Stimulated activated CD4-positive, alpha-beta T cell treated with anti-CD3 and anti-CD28 coated beads, Interleukin-4, amount 100 ng/mL, for 24 hours (primary cell): ENCODE measurements around the gene AGTRAP.

Experiments used
- DNase-seq: peaks from one replicate; pipeline ENCODE4 v3.0.0-alpha.2; 2020

AGTRAP gene

DNA sequence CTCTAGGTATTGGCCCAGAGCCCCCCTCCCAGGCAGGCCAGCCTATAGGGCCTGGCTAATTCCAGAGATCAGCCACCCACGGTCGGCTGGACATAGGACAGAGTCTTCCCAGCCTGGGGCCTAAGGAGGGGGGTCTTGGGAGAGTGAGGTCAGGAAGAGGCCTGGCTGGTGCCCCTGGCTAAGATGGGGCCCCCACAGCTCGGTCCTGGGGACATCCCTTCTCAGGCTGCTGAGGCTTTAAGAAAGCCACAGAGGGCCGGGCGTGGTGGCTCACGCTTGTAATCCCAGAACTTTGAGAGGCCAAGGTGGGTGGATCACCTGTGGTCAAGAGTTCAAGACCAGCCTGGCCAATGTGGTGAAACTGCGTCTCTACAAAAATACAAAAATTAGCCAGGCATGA, 28.6 kb downstream of the AGTRAP start:
- no peak for DNase-seq

DNA sequence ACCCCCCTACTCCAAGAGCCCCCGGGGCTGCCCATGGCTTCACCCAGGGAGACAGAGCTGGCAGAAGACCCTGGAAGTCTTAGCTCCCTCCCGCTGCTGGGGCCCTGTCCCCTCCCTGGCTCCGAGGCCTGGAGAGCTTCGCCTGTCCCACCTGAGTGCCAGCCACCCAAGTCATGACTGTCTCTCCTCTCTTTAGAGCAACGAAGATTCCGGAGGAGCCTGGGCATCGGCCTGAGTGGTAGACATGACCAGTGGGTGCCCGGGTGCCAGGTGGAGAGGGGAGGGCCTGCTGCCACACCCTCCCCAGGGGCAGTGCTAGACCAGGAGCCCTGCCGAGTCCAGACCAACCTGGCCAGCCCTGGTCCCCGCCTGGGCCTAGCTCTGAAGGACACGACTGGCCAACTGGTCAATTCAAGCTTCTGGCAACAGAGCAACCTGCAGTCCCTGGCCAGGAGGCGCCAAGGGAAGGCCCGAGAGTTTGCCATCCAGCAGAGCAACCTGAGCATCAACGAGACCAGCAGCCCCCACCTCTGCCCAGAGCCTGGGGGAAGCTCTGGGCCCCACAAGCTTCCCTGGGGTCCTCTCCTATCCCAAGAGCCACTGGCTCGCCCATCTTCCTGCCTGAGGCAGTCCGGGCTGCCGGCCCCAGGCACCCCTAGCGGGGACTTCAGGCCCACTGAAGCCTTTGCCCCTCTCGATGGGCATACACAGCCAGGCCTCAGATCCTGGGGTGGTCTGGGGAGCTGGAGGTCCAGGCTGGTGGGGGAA, 29.9 kb downstream of the AGTRAP start:
- DNase-seq = no peak

DNA sequence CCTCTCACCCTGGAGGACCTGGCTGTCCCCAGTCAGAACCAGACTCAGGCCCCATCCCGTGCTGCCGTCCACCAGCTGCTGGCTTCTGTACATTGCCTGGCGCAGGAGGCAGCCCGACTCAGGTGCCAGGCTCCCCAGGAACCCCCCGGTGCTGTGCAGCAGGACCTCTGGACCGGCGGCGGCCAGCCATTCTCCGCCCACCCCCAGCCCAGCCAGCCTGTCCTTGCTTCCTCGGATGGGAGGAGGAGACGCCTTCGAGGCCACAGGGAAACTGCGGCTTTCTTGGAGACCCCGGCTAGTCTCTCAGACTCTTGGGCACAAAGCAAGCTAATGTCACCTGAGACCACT, 30.5 kb downstream of the AGTRAP start:
- no peak for DNase-seq

DNA sequence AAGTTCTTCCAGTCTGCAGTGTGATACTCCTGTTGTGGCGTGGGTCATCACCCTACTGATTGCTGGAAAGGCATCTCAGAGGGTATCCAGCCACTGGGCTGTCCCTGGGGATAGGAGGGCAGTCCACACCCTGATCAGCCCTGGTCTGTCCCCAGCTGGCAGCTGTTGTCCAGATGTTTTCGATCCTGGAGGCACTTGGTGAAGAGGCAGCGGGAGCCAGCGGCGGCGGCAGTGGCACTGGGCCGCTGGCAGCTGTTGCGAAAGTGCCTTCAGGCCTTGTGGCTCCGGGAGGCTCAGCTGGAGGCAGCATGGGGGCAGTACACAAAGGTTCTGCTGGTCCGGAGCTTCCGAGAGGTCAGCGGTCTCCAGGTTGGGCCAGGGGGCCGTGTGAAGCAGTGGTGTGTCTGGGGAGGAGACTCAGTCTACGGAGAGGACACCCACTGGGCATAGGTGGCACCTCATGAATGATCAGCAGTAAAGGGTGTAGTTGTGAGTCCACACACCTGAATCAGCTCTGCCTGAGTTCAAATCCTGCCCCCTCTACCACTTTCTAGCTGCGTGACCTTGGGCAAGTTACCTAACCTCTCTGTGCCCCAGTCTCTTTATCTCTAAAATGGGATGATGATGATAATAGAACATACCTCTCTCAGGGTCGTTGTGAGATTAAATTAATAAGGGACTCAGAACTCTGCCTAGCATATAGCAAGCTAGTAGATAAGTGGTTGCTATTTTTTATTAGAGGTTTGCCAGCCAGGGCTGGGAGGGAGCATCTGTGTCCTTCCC, 32.2 kb downstream of the AGTRAP start:
- no peak for DNase-seq

DNA sequence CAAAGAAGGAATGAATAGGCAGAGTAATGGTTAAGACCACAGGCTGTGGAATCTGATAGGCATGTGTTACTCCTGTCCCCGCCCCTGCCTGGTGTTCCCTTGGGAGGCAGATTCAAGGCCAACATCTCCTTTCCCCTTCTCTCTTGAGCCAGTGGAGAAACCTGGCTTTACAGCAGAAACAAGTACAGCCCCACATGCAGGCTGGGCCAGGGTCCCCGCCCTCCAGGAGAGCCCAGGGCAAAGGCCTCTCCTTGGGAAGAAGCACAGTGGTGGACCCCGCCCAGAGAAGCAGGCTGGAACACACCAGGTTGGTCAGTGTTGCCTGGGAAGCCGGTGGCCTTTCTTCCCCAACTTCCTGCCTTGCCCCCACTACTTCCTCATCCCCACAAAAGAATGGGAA, 32.9 kb downstream of the AGTRAP start:
- DNase-seq = no peak

DNA sequence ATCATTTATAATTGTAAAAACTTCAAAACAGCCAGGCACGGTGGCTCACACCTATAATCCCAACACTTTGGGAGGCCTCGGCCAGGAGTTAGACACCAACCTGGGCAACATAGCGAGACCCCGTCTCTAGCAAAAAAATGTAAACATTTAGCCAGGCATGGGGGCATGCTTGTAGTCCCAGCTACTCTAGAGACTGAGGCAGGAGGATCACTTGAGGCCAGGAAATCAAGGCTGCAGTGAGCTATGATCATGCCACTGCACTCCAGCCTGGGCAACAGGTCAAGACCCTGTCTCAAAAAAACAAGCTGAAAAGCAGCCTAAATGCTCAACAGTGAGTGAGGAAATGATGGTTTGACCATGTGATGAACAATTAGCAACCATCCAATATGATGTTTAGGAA, 33.3 kb downstream of the AGTRAP start:
- no peak for DNase-seq

DNA sequence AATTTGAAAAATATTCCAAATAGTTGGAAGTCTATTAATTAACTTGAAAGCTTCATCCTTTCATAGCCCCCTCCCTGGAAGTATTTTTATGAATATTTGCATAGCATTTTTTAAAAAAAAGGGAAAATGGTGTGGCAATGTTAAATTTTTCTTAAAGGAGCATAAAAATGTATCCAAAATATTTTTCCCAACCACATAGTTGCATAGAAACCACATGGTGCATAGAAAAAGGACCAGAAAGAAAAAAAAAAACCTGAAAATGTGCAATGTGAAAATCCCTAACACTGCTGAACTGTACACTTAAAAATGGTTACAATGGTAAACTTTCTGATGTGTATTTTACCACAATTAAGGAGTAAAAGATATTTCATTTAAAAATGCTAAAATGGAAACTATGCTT, 34.1 kb downstream of the AGTRAP start:
- no peak for DNase-seq

DNA sequence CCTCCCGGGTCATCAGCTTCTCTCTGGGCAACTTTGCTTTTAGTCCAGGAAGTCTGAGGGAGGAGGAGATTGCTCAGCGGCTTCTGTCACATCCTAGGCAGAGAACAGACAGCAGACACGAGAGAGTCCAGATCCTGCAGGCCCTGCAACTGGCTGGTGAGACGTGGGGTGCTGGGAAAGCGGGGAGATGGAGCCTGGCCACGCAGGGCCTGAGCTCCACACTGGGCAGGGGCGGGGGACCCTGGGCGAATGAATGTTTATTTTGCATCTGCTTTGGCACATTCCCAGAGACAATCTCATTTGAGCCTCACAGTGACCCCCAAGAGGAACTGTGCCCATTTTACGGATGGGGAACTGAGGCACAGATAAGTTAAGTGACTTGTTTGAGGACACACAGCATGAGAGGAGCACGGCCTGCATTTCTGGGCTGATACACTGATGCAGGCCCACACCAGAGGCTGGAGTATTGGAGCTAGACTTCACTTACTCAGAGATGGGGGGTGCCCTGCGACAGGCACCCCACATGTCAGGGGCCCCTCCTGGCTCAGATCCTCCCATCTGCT, 35.6 kb downstream of the AGTRAP start:
- DNase-seq = no peak

DNA sequence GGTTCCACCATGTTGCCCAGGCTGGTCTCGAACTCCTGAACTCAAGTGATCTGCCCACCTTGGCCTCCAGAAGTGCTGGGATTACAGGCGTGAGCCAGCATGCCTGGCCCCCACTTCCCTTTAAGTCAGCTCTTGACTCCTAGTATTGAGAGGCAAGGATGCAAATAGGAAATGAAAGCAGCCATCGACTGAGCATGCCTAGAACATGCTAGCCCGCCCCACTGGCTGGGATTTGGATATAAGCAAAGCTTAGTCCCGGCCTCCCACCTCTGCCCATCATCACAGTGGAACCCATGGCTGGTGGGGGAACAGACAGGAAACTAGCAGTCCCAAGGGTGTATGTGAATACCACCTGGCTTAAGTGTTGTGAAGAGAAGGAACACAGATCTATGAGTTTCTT, 36.5 kb downstream of the AGTRAP start:
- DNase-seq = no peak

DNA sequence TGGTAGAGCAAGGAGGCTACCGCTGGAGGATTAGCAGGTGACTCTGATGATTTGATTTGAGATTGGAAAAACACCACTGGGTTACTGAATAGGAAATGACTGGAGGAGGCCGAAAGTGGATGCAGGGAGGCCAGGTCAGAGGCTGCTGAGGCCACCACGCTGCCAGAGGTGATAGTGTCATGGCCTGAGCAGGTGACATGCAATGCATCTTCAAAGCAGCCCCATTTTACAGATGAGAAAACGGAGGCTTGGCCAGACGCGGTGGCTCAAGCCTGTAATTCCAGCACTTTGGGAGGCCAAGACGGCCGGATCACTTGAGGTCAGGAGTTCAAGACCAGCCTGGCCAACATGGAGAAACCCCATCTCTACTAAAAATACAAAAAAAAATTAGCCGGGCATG, 38.8 kb downstream of the AGTRAP start:
- DNase-seq = no peak

DNA sequence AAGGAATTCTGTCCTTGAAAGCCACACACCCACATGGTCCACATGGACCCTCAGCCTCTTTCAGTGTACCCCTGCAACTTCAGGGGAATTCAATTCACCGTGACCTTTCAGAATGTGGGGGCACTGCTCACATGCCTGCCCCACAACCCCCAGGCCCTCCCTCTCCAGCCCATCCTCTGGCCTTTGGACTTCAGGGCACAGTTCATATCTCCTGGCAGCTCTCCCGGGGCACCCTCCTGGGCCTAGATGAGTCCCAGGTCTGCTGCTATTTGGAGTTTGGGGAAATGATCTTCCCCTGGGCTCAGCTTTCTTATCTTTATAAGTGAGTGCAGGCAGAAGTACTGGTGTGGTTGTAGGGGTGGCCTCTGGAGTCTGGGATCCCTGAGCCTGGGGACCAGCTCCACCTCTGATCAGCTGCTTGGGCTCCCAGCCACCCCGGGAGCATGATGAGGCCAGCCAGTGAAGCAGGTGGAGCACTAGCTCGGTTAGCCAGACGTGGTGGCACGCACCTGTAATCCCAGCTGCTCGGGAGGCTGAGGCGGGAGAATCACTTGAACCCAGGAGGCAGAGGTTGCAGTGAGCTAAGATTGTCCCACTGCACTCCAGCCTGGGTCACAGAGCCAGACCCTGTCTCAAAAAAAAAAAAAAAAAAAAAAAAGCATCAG, 41.9 kb downstream of the AGTRAP start:
- no peak for DNase-seq

DNA sequence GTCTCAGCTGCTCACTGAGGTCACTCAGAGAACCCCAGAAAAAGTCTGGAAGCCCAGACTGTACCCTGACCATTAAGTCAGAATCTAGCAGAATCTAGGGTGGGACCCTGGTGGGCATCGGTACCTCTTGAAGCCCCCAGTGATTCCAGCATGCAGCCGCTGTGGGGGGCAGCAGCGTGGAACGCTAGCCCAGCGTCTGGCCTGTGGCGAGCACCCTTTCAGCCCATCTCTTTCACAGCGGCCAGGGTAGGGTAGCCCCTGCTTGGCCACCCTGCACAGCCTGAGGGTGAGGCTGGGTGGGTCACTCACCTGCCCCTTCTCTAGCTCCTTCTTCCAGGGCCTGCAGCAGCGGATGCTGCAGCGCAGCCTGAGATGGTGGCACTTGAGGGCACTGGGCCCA, 42.4 kb downstream of the AGTRAP start:
- no peak for DNase-seq

DNA sequence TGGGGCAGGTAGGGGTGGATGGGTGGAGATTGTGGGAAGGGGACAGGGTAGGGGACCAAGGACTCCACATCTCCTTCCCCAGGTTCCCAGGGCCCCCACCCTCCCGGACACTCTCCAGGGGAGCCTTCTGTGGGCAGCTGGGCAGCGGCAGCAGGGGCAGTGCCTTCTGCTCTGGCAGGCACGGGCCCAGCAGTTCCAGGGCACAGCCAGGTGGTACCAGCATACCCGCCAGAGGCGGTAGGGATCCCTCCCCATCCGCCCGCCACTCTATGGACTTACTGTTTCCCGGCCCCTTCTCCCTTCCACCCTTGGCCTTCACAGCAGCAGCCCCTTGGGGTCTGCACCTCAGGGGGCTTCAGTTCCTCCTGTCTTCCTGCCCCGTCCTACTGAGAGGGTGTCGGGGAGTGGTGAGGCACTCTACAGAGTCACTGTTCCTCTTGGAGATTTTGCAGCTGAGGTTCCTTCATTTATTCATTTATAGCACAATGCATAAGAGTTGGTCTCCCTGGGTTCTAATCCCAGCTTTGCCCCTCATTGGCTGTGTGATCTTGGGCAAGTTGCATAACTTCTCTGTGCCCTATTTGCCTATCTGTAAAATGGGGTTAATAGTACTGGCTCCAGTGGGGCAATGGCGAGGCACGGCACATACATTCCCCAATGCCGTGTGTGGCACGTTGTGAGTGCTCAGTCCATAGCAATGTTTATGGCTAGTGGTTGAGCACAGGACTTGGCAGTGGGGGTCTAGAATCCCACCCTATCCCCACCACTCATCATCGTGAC, 43.1 kb downstream of the AGTRAP start:
- no peak for DNase-seq

DNA sequence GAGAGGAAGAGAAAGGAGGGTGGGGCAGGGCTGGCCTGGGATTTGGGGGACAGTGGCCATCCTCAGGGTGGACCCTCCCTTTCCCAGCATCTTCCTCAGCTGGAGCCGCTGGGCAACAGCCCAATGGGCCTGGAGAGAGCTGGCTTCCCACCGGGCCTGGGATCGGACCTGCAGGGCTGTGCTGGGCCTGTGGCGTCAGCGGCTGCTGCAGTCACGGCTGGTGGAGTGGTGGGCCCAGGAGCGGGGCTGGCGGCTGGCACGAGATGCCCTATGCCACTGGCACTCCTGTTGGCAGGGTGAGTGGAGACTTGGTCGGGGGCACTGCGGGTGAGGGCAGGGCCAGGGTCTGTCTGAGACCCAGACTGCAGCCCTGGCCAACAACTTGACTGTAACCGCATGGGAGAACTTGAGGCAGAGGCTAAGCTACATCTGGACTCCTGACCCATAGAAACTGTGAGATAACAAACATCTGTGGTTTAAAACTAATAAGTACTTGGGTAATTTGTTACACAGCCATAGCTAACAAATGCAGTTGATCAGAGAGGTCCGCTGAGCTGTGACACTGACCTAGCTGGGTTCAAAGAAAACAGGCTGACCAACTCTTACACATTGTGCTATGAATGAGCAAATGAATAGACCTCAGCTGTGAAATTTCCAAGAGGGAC, 43.9 kb downstream of the AGTRAP start:
- no peak for DNase-seq

DNA sequence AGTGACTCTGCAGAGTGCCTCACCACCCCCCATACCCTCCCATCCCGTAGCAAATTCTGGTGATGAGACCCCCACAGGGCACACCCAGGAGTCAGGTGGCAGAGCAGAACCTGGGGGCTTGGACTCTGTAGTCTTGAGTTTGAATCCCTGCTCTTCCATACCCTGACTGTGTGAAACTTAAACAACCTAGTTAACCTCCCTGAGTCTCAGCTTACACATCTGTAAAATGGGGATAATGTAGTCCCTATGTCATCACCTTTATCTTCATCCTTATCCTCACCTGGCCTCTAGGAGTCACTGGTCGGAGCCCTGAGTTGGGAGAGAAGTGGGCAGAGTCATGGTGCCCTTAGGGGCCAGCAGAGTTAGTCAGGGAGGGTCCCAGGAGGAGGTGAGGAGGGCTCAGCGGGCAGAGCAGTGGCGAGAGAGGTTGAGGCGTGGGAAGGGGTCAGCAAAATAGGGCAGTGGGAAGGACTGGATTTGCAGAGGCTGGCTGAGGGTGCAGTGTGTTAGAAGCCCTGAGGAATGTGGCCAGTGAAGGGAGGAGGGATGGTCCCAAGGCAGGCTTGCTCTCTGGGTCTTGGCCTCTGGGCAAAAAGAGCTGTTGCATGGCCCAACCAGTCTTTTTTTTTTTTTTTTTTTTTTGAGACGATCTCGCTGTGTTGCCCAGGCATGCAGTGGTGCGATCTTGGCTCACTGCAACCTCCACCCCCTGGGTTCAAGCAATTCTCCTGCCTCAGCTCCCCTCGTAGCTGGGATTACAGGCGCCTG, 44.6 kb downstream of the AGTRAP start:
- DNase-seq = no peak

DNA sequence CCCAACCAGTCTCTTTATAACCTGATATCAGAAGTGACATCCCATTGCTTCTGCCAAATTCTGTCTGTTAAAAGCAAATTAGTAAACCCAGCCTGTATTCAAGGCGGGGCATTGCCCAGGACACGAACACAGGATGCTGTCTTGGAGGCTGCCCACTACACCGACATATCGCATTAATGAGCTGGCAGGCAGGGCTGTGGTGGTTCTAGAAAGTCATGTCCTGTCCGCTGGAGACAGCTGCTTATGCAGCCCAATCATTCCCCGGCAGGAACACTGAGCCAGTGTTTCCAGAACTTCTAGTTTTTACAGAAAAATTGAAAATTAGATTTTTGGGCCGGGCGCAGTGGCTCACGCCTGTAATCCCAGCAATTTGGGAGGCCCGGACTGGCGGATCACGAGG, 45.4 kb downstream of the AGTRAP start:
- DNase-seq = no peak

DNA sequence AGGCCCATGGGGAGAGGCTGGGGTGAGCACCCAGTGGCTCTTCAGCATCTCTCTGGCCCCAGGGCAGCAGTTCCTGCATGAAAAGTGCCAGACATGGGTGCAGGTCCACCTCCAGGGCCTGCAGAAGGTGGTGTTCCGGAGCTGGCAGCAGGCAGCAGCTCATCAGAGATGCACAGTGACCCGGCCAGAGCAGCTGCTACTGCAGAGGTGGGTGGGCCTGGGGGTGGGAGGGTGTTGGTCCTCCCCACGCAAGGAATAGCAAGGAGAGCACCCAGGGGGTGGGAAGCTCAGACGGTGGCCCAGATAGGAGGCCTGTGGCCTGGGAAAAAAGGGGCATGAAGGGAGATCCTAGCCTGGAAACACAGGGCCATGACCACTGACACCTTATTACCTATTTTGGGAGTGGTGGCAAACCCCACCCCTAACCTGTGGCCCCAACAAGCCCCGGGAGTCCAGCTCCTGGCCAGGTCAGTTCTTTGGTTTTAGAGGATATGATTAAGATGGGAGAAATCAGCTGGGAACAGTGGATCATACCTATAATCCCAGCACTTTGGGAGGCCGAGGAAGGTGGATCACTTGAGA, 46.3 kb downstream of the AGTRAP start:
- no peak for DNase-seq

DNA sequence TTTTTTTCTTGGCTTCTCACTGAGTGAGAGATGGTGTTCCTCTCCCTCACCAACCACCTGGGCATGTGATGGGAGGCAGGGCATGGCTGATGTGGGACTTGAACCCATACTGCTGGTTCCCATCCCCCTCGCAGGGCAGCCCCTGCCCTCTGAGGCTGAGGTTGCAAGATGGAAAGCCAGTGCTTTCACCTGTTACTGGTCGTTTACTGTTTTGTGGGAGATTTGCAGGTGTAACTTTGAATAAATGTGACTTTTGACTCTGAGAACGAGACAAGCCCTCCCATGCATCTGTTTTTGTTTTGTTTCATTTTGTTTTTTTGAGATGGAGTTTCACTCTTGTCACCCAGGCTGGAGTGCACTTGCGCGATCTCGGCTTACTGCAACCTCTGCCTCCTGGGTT, 47.6 kb downstream of the AGTRAP start:
- DNase-seq = no peak

DNA sequence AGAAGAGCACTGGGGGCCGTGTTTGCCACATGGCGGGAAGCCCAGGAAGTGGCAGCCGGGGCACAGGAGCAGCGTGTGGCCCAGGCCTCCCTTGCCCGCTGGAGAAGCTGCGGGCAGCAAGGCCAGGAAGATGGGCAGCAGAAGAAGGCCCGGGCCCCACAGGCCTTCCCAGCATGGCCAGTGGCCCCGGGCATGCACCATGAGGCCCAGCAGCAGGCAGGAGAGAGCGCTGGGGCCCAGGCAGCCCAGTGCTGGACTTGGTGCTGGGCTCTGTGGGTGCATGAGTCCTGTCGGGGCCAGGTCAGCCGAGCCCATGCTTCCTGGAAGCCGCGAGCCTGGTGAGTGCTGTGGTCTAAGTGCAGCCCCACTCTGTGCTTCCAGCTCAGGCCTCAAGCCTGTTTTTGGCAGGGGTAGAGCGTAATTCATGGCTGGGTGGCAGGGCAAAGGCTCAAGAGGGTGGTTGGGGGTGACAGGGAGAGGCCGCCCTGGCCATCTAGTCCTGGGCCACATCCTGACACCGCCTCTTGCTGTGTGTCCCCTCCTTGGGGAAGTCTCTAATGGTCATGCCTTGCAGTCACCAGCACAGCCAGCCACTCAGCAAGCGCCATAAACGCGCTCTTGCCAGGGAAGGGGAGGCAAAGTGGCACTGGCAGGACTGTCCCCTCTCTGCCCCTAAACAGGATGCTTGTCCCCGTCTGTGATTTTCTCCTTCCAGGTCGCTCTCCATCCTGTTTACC, 48.5 kb downstream of the AGTRAP start:
- DNase-seq = no peak

DNA sequence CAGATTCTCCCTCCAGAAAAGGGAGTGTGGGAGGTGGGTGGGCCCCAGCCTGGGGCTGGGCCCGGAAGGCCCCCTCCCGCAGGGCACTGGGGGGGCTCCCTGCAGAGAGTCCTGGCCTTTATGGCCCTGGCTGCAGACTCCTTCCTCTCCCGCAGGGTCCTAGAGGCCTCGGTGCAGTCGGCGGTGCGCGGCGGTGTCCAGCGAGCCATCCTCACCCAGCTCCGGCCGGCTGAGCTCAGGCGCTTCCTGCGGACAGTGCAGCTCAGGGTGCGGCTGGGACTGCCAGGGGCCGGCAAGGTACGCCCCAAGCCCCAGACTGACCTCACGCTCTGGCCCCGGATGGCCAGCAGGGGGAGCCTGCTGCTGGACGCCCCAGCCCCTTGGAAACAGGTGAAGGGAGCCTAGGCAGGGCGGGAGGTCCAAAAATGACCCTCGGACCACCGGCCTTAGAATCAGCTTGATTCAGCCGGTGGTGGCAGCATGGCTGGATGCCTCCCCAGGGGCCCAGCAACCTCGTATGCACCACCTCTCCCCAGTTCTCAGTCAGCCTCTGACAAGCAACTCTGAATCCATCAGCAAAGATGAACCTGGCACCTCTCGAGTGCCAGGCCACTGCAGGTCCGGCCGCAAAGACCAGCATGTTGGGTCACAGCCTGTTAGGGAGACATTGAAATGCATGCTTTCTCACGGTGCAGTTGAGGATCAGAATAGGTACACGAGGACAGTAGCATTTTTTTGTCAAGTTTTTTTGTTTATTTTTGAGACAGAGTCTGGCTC, 49.2 kb downstream of the AGTRAP start:
- DNase-seq = peak; percentile 40
